ENCODE measurements around the gene POPDC2.

Gene POPDC2

GRCh38 chr3:119700269-119700919 lies 40.0 kb upstream of the POPDC2 start:
- TF ChIP-seq POLR2AphosphoS5 (IDR thresholded peaks at IDR 0.05; ENCODE audit: low read depth, low read length), result no peak

DNA sequence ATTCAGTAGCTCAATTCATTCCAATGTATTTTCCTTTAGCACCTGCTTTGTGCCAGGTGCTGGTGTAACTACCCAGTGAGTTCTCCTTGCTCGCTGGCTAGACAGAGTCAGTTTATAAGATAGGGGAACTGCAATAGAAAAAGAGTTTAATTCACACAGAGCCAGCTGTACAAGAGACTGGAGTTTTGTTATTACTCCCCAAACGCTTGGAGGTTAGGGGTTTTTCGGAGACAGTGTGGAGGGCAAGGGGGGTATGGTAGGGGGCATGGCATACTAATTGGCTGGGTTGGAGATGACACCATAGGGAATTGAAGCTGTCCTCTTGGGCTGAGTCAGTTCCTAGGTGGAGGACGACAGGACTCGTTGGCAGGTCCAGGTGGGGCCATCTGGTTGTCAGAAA lies 37.0 kb upstream of the POPDC2 start:
- TF ChIP-seq TAF1 (IDR thresholded peaks at IDR 0.05; ENCODE audit: borderline replicate concordance, insufficient read depth, low read length) (no peak), POLR2AphosphoS5 (IDR thresholded peaks at IDR 0.05; ENCODE audit: low read depth, low read length) (no peak), REST (IDR thresholded peaks at IDR 0.05; ENCODE audit: insufficient read depth in 1 of 2, low read depth in 2 of 2, low read length in 2 of 2) (no peak), FOXP2 (optimal IDR thresholded peaks at IDR 0.05; ENCODE audit: borderline replicate concordance, extremely low read depth, extremely low read length, insufficient read depth) (no peak), SIN3A (IDR thresholded peaks at IDR 0.05; ENCODE audit: borderline replicate concordance, insufficient read depth, low read length) (no peak)

DNA sequence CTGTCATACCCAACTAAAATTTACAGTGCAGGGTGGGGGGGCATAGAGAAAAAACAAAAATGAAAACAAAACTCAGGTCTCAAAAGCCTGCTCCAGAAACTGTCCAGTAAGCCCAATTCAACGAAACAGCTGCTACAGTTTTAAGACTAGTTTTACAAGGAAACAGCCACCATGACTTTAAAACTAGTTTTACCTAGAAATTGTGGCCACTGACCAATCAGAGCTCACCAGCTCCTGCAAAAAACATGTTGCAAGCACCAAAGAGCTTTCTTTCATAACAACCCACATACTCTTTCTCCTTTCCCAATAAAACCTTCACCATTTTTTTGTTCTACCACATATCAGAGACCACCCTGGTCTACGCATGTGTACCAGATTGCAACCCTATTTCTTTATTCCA lies 35.1 kb upstream of the POPDC2 start:
- TF ChIP-seq TAF1 (IDR thresholded peaks at IDR 0.05; ENCODE audit: borderline replicate concordance, insufficient read depth, low read length) (no peak), POLR2AphosphoS5 (IDR thresholded peaks at IDR 0.05; ENCODE audit: low read depth, low read length) (no peak), SIN3A (IDR thresholded peaks at IDR 0.05; ENCODE audit: borderline replicate concordance, insufficient read depth, low read length) (no peak), REST (IDR thresholded peaks at IDR 0.05; ENCODE audit: insufficient read depth in 1 of 2, low read depth in 2 of 2, low read length in 2 of 2) (no peak), FOXP2 (optimal IDR thresholded peaks at IDR 0.05; ENCODE audit: borderline replicate concordance, extremely low read depth, extremely low read length, insufficient read depth) (no peak)

DNA sequence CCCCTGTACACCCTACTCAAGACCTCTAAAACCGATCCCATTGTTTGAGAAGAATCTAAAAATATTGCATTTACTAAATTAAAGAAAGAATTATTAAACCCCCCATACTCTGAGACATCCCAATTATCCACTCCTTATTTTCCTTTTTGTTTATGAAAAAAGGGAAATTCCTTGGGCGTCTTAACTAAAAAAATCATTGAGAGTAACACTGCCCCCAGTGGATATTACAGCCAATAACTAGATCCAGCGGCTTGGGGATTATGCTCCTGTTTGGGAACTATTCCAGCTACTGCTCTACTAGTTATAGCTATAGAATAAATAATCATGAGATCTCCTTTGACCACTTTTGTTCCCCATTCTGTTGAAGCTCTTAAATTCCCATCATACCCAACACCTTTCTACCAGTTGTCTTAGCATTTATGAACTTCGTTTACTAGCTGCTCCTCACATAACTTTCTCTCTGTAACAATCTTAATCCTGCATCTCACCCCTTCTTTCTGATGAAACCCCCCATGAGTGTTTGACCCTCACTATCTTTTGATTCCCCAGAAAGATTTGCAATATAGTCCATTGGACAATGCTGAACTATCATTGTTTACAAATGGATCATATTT lies 29.8 kb upstream of the POPDC2 start:
- TF ChIP-seq TAF1 (IDR thresholded peaks at IDR 0.05; ENCODE audit: borderline replicate concordance, insufficient read depth, low read length), result no peak
- TF ChIP-seq REST (IDR thresholded peaks at IDR 0.05; ENCODE audit: insufficient read depth in 1 of 2, low read depth in 2 of 2, low read length in 2 of 2), result no peak
- TF ChIP-seq SIN3A (IDR thresholded peaks at IDR 0.05; ENCODE audit: borderline replicate concordance, insufficient read depth, low read length), result no peak
- TF ChIP-seq FOXP2 (optimal IDR thresholded peaks at IDR 0.05; ENCODE audit: borderline replicate concordance, extremely low read depth, extremely low read length, insufficient read depth), result no peak
- no peak for TF ChIP-seq POLR2AphosphoS5 (IDR thresholded peaks at IDR 0.05; ENCODE audit: low read depth, low read length)

GRCh38 chr3:119683421-119683820 lies 23.0 kb upstream of the POPDC2 start:
- TF ChIP-seq REST (IDR thresholded peaks at IDR 0.05; ENCODE audit: insufficient read depth in 1 of 2, low read depth in 2 of 2, low read length in 2 of 2), result no peak

All from PFSK-1 (cell line).